Ramos (cell line): Measurements from ENCODE around the gene NOXA1.
"Not testable (repeated sequence)": the region's sequence is repeated elsewhere in the genome, so short reads cannot be mapped to it uniquely, and the experiment has no call there.

Source experiments
- in situ Hi-C: fragments of 300-500 bp; cut with MboI; formaldehyde crosslinking; loops from one replicate; pipeline ENCODE4 v1.14.3; 2022; ENCODE audit warnings: low sequenced_read_pairs; ENCODE audit not compliant: unreplicated experiment

The NOXA1 gene

GRCh38 chr9:137422604-137423513, at the start of gene NOXA1, which contains the start of gene EXD3:
TSS of gene NOXA1 (plus strand) at chr9:137423393. CDS start at chr9:137423530, 137 bp downstream.
TSS of gene EXD3 (minus strand) at chr9:137423162. CDS start at chr9:137395357, 27,805 bp downstream.
- in situ Hi-C loops: no loop called here

GRCh38 chr9:137373611-137373980, 49.6 kb upstream of the NOXA1 start:
- in situ Hi-C loops: no loop called here

- in situ Hi-C loops: no loop called here
Measured at GRCh38 chr9:137374131-137374845, 48.9 kb upstream of the NOXA1 start.

- in situ Hi-C loops: no loop called here
Measured at GRCh38 chr9:137375321-137376058, 47.7 kb upstream of the NOXA1 start.

GRCh38 chr9:137376386-137376785, 46.8 kb upstream of the NOXA1 start:
- in situ Hi-C loops: no loop called here

GRCh38 chr9:137378688-137379410, 44.3 kb upstream of the NOXA1 start:
- in situ Hi-C loops: not testable (repeated sequence)

GRCh38 chr9:137379761-137380161, 43.4 kb upstream of the NOXA1 start:
- in situ Hi-C loops: no loop called here

- in situ Hi-C loops: no loop called here
Measured at GRCh38 chr9:137380171-137380570, 43.0 kb upstream of the NOXA1 start.

- in situ Hi-C loops: no loop called here
Measured at GRCh38 chr9:137380606-137381005, 42.6 kb upstream of the NOXA1 start.

- in situ Hi-C loops: no loop called here
Measured at GRCh38 chr9:137381501-137382443, 41.4 kb upstream of the NOXA1 start.

GRCh38 chr9:137382444-137383080, 40.6 kb upstream of the NOXA1 start:
- in situ Hi-C loops: no loop called here

- in situ Hi-C loops: no loop called here
Measured at GRCh38 chr9:137383081-137383783, 40.0 kb upstream of the NOXA1 start.

- in situ Hi-C loops: no loop called here
Measured at GRCh38 chr9:137383784-137384756, 39.1 kb upstream of the NOXA1 start.

- in situ Hi-C loops: no loop called here
Measured at GRCh38 chr9:137385061-137385655, 38.0 kb upstream of the NOXA1 start.

GRCh38 chr9:137386507-137387113, 36.6 kb upstream of the NOXA1 start:
- in situ Hi-C loops: not testable (repeated sequence)
